Testis (tissue), 2 donors: Measurements from ENCODE around the gene VSIG10.

Experiments
- POLR2A ChIP-seq: fragments of 450-650 bp; IDR thresholded peaks from one replicate; pipeline ENCODE4 v1.6.1; 2017; ENCODE audit warnings: antibody characterized with exemption, mild to moderate bottlenecking, moderate library complexity
- TF ChIP-seq, protein P1 (sequence below), 3 experiments: fragments of 450-650 bp in 2 of 3; fragments of 200-600 bp in 1 of 3; sonication (generic) in 1 of 3; IDR thresholded peaks; one replicate each; pipeline ENCODE4 v1.5.1; 2016 to 2019; ENCODE audit warnings: antibody characterized with exemption in 3 of 3, mild to moderate bottlenecking in 2 of 3, moderate library complexity in 1 of 3

DNA sequence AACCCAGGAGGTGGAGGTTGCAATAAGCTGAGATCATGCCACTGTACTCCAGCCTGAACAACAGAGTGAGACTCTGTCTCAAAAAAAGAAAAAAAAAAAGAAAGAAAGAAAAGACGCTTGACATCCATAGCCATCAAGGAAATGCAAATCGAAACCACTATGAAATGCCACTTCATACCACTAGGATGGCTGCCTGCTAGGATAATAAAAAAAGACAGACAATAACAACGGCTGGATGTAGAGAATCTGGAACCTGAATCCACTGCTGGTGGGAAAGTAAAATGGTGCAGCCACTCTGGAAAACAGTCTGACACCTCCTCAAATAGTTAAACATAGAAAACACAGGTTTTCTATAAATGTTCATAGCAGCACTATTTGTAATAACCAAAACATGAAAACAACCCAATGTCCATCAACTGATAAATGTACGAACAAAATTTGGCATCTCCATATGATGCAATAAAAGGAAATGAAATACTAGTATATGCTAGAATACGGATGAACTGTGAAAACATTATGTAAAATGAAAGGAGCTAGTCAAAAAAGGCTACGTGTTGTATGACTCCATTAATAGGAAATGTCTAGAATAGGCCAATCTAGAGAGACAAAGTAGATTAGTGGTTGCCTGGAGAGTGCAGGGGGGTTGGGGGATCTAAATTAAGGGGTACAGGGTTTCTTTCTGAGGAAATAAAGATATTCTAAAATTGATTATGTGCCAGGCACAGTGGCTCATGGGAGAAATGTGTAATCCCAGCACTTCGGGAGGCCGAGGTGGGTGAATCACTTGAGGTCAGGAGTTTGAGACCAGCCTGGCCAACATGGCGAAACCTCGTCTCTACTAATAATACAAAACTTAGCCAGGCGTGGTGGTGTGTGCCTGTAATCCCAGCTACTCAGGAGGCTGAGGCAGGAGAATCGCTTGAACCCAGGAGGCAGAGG is 52.6 kb downstream of the VSIG10 start:
- TF ChIP-seq POLR2A: no peak
- TF ChIP-seq, protein P1, sequence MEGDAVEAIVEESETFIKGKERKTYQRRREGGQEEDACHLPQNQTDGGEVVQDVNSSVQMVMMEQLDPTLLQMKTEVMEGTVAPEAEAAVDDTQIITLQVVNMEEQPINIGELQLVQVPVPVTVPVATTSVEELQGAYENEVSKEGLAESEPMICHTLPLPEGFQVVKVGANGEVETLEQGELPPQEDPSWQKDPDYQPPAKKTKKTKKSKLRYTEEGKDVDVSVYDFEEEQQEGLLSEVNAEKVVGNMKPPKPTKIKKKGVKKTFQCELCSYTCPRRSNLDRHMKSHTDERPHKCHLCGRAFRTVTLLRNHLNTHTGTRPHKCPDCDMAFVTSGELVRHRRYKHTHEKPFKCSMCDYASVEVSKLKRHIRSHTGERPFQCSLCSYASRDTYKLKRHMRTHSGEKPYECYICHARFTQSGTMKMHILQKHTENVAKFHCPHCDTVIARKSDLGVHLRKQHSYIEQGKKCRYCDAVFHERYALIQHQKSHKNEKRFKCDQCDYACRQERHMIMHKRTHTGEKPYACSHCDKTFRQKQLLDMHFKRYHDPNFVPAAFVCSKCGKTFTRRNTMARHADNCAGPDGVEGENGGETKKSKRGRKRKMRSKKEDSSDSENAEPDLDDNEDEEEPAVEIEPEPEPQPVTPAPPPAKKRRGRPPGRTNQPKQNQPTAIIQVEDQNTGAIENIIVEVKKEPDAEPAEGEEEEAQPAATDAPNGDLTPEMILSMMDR (IDR thresholded peaks at IDR 0.05): no peak
